Uterus (tissue), 2 donors: ENCODE measurements around the gene LEPR.

Source experiments
- POLR2A ChIP-seq, 2 donors: fragments of 450-650 bp; IDR thresholded peaks; one replicate each; pipeline ENCODE4 v1.6.1; 2016; ENCODE audit warnings: antibody characterized with exemption in 2 of 2, mild to moderate bottlenecking in 1 of 2, moderate library complexity in 1 of 2
- TF ChIP-seq, protein P1 (sequence below), 4 experiments: fragments of 200-600 bp in 2 of 4; fragments of 450-650 bp in 2 of 4; sonication (generic) in 2 of 4; IDR thresholded peaks; one replicate each; pipeline ENCODE4 v1.5.1; 2016 to 2019; ENCODE audit warnings: antibody characterized with exemption in 4 of 4, mild to moderate bottlenecking in 2 of 4, moderate library complexity in 1 of 4

DNA sequence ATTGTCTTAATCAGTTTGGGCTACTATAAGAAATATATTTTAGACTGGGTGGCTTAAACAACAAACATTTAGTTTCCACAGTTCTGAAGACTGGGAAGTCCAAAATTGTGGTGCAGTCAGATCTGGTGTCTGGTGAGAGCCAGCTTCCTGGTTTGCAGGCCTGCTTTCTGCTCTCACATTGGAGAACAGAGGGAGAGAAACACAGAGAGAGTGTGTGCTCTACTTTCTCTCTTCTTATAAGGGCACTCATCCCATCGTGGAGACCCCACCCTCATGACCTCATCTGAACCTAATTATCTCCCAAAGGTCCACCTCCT, 4.1 kb downstream of the LEPR start:
- TF ChIP-seq, protein P1, sequence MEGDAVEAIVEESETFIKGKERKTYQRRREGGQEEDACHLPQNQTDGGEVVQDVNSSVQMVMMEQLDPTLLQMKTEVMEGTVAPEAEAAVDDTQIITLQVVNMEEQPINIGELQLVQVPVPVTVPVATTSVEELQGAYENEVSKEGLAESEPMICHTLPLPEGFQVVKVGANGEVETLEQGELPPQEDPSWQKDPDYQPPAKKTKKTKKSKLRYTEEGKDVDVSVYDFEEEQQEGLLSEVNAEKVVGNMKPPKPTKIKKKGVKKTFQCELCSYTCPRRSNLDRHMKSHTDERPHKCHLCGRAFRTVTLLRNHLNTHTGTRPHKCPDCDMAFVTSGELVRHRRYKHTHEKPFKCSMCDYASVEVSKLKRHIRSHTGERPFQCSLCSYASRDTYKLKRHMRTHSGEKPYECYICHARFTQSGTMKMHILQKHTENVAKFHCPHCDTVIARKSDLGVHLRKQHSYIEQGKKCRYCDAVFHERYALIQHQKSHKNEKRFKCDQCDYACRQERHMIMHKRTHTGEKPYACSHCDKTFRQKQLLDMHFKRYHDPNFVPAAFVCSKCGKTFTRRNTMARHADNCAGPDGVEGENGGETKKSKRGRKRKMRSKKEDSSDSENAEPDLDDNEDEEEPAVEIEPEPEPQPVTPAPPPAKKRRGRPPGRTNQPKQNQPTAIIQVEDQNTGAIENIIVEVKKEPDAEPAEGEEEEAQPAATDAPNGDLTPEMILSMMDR (IDR thresholded peaks at IDR 0.05), result no peak
- TF ChIP-seq POLR2A (IDR thresholded peaks at IDR 0.05), result no peak
